IMR-90 (cell line): Measurements from ENCODE around the gene AFG1L. TPM values are rescaled to one million over a fixed set of nuclear protein-coding genes. Genes with fewer than 3 reads are reported as not detected.

ENCODE experiments used
- ATAC-seq: fragments of 200-7000 bp; cut with Tn5 transposase; 2 replicates; pipeline ENCODE4 v1.9.1; 2020; ENCODE audit warnings: low read depth, mild to moderate bottlenecking, moderate library complexity
- BruUV-seq: library from RNA; stranded (reverse); fragments of 400-500 nt; replicated peaks from 2 replicates; lab custom pipeline; 2021; lab: Mats Ljungman, UMichigan
- CTCF ChIA-PET: fragments of 300-600 bp; formaldehyde crosslinking; extraction: SDS; loops from one replicate; lab custom pipeline; 2021; ENCODE audit warnings: antibody characterized with exemption; lab: Yijun Ruan, JAX
- POLR2A ChIA-PET: fragments of 300-600 bp; sonication (Branson Sonifier 250); formaldehyde crosslinking; loops from one replicate; lab custom pipeline; 2022; ENCODE audit warnings: antibody characterized with exemption; ENCODE audit not compliant: unreplicated experiment; lab: Charles Lee
- DNase-seq: peaks from one replicate; pipeline ENCODE4 v3.0.0; 2013
- H2AFZ ChIP-seq: replicated peaks from 2 replicates; pipeline ENCODE3; 2013; ENCODE audit warnings: low read length, mild to moderate bottlenecking; ENCODE audit not compliant: poor library complexity
- H2AK5ac ChIP-seq: 2 replicates; pipeline ENCODE4 v1.6.1; 2013; ENCODE audit warnings: low read depth, low read length, inconsistent platforms
- H2AK9ac ChIP-seq: replicated peaks from 2 replicates; pipeline ENCODE3; 2013; ENCODE audit warnings: mild to moderate bottlenecking, low read depth, low read length, moderate library complexity; ENCODE audit not compliant: poor library complexity
- H2BK120ac ChIP-seq: 2 replicates; pipeline ENCODE4 v1.6.1; 2013; ENCODE audit warnings: low read depth, low read length, inconsistent platforms
- H2BK15ac ChIP-seq: 3 replicates; pipeline ENCODE4 v1.6.1; 2013; ENCODE audit warnings: low read depth, low read length, inconsistent platforms
- H2BK20ac ChIP-seq: 2 replicates; pipeline ENCODE4 v1.6.1; 2013; ENCODE audit warnings: low read depth, mild to moderate bottlenecking, inconsistent platforms, low read length, moderate library complexity
- H2BK5ac ChIP-seq: 2 replicates; pipeline ENCODE4 v1.6.1; 2013; ENCODE audit warnings: mild to moderate bottlenecking, low read depth, low read length, inconsistent platforms; ENCODE audit not compliant: poor library complexity, severe bottlenecking
- H3K14ac ChIP-seq: replicated peaks from 2 replicates; pipeline ENCODE4 v1.6.1; 2013; ENCODE audit warnings: low read depth, low read length, inconsistent platforms
- H3K18ac ChIP-seq: 2 replicates; pipeline ENCODE4 v1.6.1; 2013; ENCODE audit warnings: low read depth, low read length, control low read depth
- H3K23ac ChIP-seq: 2 replicates; pipeline ENCODE4 v1.6.1; 2013; ENCODE audit warnings: low read depth, low read length, inconsistent platforms
- H3K27ac ChIP-seq: 2 replicates; pipeline ENCODE4 v1.5.1; 2013; ENCODE audit warnings: mild to moderate bottlenecking, control low read depth, low read length; ENCODE audit not compliant: insufficient read depth
- H3K27me3 ChIP-seq: 2 replicates; pipeline ENCODE4 v1.6.1; 2013; ENCODE audit warnings: low read length; ENCODE audit not compliant: control insufficient read depth, insufficient read depth
- H3K36me3 ChIP-seq: 2 replicates; pipeline ENCODE4 v1.6.1; 2013; ENCODE audit warnings: low read length, mixed read lengths; ENCODE audit not compliant: control insufficient read depth, insufficient read depth
- H3K4ac ChIP-seq: 2 replicates; pipeline ENCODE4 v1.6.1; 2013; ENCODE audit warnings: low read depth, low read length, inconsistent platforms
- H3K4me1 ChIP-seq: 2 replicates; pipeline ENCODE4 v1.6.1; 2013; ENCODE audit warnings: low read length, mixed read lengths; ENCODE audit not compliant: control insufficient read depth, insufficient read depth
- H3K4me2 ChIP-seq: 2 replicates; pipeline ENCODE4 v1.6.1; 2013; ENCODE audit warnings: low read depth, mild to moderate bottlenecking, control low read depth, low read length, moderate library complexity
- H3K4me3 ChIP-seq: 2 replicates; pipeline ENCODE4 v1.5.1; 2013; ENCODE audit warnings: low read depth, mild to moderate bottlenecking, control low read depth, low read length, moderate library complexity; ENCODE audit not compliant: insufficient read depth
- H3K56ac ChIP-seq: 2 replicates; pipeline ENCODE4 v1.6.1; 2013; ENCODE audit warnings: low read length, inconsistent platforms; ENCODE audit not compliant: insufficient read depth; ENCODE audit errors: extremely low read depth
- H3K79me1 ChIP-seq, 2 experiments: 2 replicates each; pipeline ENCODE4 v1.6.1; 2013; ENCODE audit warnings: low read length in 2 of 2, inconsistent platforms in 1 of 2, low read depth in 1 of 2
- H3K9ac ChIP-seq: 2 replicates; pipeline ENCODE4 v1.6.1; 2013; ENCODE audit warnings: low read depth, low read length, control low read depth
- H3K9me1 ChIP-seq: 2 replicates; pipeline ENCODE4 v1.6.1; 2013; ENCODE audit warnings: low read length, inconsistent platforms; ENCODE audit not compliant: insufficient read depth
- H3K9me3 ChIP-seq: 2 replicates; pipeline ENCODE4 v1.6.1; 2013; ENCODE audit warnings: low read length; ENCODE audit not compliant: control insufficient read depth, insufficient read depth
- H4K20me1 ChIP-seq: 2 replicates; pipeline ENCODE4 v1.6.1; 2013; ENCODE audit warnings: low read length, inconsistent platforms; ENCODE audit not compliant: insufficient read depth
- H4K5ac ChIP-seq: 2 replicates; pipeline ENCODE4 v1.6.1; 2013; ENCODE audit warnings: mild to moderate bottlenecking, low read depth, low read length, control low read depth
- H4K8ac ChIP-seq, 2 experiments: 2 replicates each; pipeline ENCODE4 v1.6.1; 2013; ENCODE audit warnings: low read depth in 2 of 2, low read length in 2 of 2, control low read depth in 1 of 2, inconsistent platforms in 1 of 2
- H4K91ac ChIP-seq: 2 replicates; pipeline ENCODE4 v1.6.1; 2013; ENCODE audit warnings: low read depth, low read length, inconsistent platforms; ENCODE audit not compliant: insufficient read depth
- BHLHE40 ChIP-seq: fragments of 150-350 bp; IDR thresholded peaks from 2 replicates; pipeline ENCODE4 v1.6.1; 2016; ENCODE audit warnings: mild to moderate bottlenecking, low read depth, low read length
- CEBPB ChIP-seq: IDR thresholded peaks from 2 replicates; pipeline ENCODE4 v1.6.1; 2012; ENCODE audit warnings: low read depth, low read length, improper control_type of control experiment
- CHD1 ChIP-seq: IDR thresholded peaks from 2 replicates; pipeline ENCODE4 v1.6.1; 2012; ENCODE audit warnings: low read depth, low read length, improper control_type of control experiment
- ELK1 ChIP-seq: fragments of 150-350 bp; IDR thresholded peaks from 2 replicates; pipeline ENCODE4 v1.6.1; 2016; ENCODE audit warnings: low read depth, mild to moderate bottlenecking, low read length, moderate library complexity, borderline replicate concordance
- FOS ChIP-seq: fragments of 150-350 bp; IDR thresholded peaks from 2 replicates; pipeline ENCODE4 v1.6.1; 2016; ENCODE audit warnings: low read depth, low read length
- MAFK ChIP-seq: IDR thresholded peaks from 2 replicates; pipeline ENCODE4 v1.6.1; 2012; ENCODE audit warnings: low read depth, low read length, improper control_type of control experiment
- MAZ ChIP-seq: IDR thresholded peaks from 2 replicates; pipeline ENCODE4 v1.6.1; 2012; ENCODE audit warnings: low read depth, mild to moderate bottlenecking, low read length, improper control_type of control experiment, moderate library complexity, borderline replicate concordance
- MXI1 ChIP-seq: IDR thresholded peaks from 2 replicates; pipeline ENCODE4 v1.6.1; 2012; ENCODE audit warnings: low read depth, mild to moderate bottlenecking, low read length, moderate library complexity, borderline replicate concordance
- NFE2L2 ChIP-seq: fragments of 150-350 bp; IDR thresholded peaks from 2 replicates; pipeline ENCODE4 v1.6.1; 2016; ENCODE audit warnings: low read depth, mild to moderate bottlenecking, low read length
- POLR2A ChIP-seq: IDR thresholded peaks from 2 replicates; pipeline ENCODE4 v1.6.1; 2012; ENCODE audit warnings: mild to moderate bottlenecking, low read depth, low read length
- RCOR1 ChIP-seq: IDR thresholded peaks from 2 replicates; pipeline ENCODE4 v1.6.1; 2012; ENCODE audit warnings: mild to moderate bottlenecking, low read length, improper control_type of control experiment; ENCODE audit not compliant: insufficient replicate concordance
- RFX5 ChIP-seq: IDR thresholded peaks from 2 replicates; pipeline ENCODE4 v1.8.0; 2012; ENCODE audit warnings: low read depth, mild to moderate bottlenecking, low read length, moderate library complexity
- SMC3 ChIP-seq: fragments of 150-350 bp; IDR thresholded peaks from 2 replicates; pipeline ENCODE4 v1.6.1; 2016; ENCODE audit warnings: low read depth, mild to moderate bottlenecking, antibody characterized with exemption, low read length, moderate library complexity
- WGBS, 2 experiments: methylation state at CpG; one replicate each; pipeline versions ENCODE4 v1.1.5 to v1.1.7; 2013; ENCODE audit warnings: missing lambda C conversion rate in 2 of 2; ENCODE audit not compliant: insufficient read length in 1 of 2; ENCODE audit errors: extremely low coverage in 2 of 2; 5-methylcytosine and 5-hydroxymethylcytosine counted together
- dilution Hi-C: fragments of 300-500 bp; cut with HindIII; formaldehyde crosslinking; loops from one replicate; pipeline ENCODE4 v1.14.3; 2018; ENCODE audit warnings: low sequenced_read_pairs; ENCODE audit not compliant: unreplicated experiment
- in situ Hi-C: fragments of 300-500 bp; cut with MboI; formaldehyde crosslinking; loops from 3 replicates; pipeline ENCODE4 v1.14.3; 2019; ENCODE audit warnings: low sequenced_read_pairs, inconsistent platforms, mixed read lengths
- intact Hi-C: fragments of 100-400 bp; cut with micrococcal nuclease; formaldehyde crosslinking; loops from 2 replicates; pipeline ENCODE4 v1.10.0; 2022
- polyA plus RNA-seq, 3 experiments: library from polyadenylated mRNA; depleted of rRNA; stranded (reverse); fragments of >200 nt; gene quantifications; 2 replicates each; pipeline ENCODE4 v1.2.3, GENCODE V29; 2012; ENCODE audit warnings: low replicate concordance in 1 of 3
- total RNA-seq: library from RNA; depleted of rRNA; stranded (reverse); fragments of >200 nt; gene quantifications from 2 replicates; pipeline ENCODE4 v1.2.3, GENCODE V29; 2012
- TF ChIP-seq, protein P1 (sequence below): conservative IDR thresholded peaks from 2 replicates; pipeline ENCODE4 v1.5.1; 2012; ENCODE audit warnings: mild to moderate bottlenecking, low read depth, low read length, improper control_type of control experiment
- TF ChIP-seq, protein P2 (sequence below): fragments of 150-350 bp; IDR thresholded peaks from 2 replicates; pipeline ENCODE4 v1.6.1; 2017; ENCODE audit warnings: mild to moderate bottlenecking, antibody characterized with exemption, low read length, low read depth

Gene AFG1L
- total and polyA plus RNA-seq, 2 of the 4 experiments (the other 2 are of a cell fraction) = 1.0 to 2.0 TPM

DNA sequence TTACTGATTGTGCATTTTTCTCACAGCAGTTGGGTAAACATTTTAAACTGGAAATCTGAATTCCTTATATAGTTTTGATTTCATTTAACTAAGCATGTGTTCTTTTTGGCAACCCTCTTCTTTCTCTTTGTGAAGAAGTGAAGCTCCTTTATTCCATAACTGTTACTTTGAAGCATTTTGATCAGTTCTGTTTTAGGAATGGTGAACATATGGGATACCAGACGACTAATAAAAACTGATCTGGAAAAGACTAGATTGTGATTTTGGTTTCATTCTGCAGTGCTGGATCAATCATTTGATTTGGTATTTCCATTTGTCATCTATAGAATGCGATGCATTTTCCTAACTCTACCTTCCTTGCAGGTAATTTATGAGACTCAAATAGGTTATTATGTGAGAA lies 9.8 kb downstream of the AFG1L start:
- Histone ChIP-seq H4K20me1 (no peaks in the 10 kb centered on the region), H3K9me1 (no peaks in the 10 kb centered on the region), H2BK120ac (no peak overlapping the region), H3K4ac (no peak overlapping the region), H3K36me3 (no peaks in the 10 kb centered on the region), H3K18ac (no peak overlapping the region), H3K79me1 (no peaks in the 10 kb centered on the region; a peak in 1 of 4 replicates), H3K4me1 (no peaks in the 10 kb centered on the region), H2AK9ac (no peak overlapping the region), H3K23ac (no peak overlapping the region), H2BK15ac (no peak overlapping the region), H2AFZ (no peak overlapping the region), H3K27me3 (no peaks in the 10 kb centered on the region), H3K4me3 (no peak overlapping the region), H3K56ac (no peak overlapping the region), H4K91ac (no peak overlapping the region), H3K9ac (no peak overlapping the region), H2AK5ac (no peak overlapping the region), H3K9me3 (no peaks in the 10 kb centered on the region), H2BK20ac (no peak overlapping the region), H3K4me2 (no peak overlapping the region), H4K8ac (no peak overlapping the region), H2BK5ac (no peak overlapping the region), H4K5ac (no peak overlapping the region), H3K14ac (no peak overlapping the region), H3K27ac (no peak overlapping the region)
- DNase-seq (no peak), ATAC-seq (no peak)
- intact Hi-C loops (no loop called here), in situ Hi-C loops (no loop called here), dilution Hi-C loops (no loop called here)
- TF ChIP-seq, protein P1, sequence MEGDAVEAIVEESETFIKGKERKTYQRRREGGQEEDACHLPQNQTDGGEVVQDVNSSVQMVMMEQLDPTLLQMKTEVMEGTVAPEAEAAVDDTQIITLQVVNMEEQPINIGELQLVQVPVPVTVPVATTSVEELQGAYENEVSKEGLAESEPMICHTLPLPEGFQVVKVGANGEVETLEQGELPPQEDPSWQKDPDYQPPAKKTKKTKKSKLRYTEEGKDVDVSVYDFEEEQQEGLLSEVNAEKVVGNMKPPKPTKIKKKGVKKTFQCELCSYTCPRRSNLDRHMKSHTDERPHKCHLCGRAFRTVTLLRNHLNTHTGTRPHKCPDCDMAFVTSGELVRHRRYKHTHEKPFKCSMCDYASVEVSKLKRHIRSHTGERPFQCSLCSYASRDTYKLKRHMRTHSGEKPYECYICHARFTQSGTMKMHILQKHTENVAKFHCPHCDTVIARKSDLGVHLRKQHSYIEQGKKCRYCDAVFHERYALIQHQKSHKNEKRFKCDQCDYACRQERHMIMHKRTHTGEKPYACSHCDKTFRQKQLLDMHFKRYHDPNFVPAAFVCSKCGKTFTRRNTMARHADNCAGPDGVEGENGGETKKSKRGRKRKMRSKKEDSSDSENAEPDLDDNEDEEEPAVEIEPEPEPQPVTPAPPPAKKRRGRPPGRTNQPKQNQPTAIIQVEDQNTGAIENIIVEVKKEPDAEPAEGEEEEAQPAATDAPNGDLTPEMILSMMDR = no peak
- TF ChIP-seq ELK1 (no peak), CHD1 (no peak), RFX5 (no peak), MAZ (no peak), CEBPB (no peak), MXI1 (no peak), SMC3 (no peak), POLR2A (no peak), MAFK (no peak), FOS (no peak), NFE2L2 (no peak), RCOR1 (no peak), BHLHE40 (no peak)
- TF ChIP-seq, protein P2, sequence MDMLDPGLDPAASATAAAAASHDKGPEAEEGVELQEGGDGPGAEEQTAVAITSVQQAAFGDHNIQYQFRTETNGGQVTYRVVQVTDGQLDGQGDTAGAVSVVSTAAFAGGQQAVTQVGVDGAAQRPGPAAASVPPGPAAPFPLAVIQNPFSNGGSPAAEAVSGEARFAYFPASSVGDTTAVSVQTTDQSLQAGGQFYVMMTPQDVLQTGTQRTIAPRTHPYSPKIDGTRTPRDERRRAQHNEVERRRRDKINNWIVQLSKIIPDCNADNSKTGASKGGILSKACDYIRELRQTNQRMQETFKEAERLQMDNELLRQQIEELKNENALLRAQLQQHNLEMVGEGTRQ = no peak
- WGBS, 2 experiments = no CpG with 5 or more reads among the region's 2 CpGs
- POLR2A ChIA-PET = no interaction called here
- CTCF ChIA-PET = interaction anchor here (0.6 kb wide), 1 partner anchor 77 kb away, joined by 3 read pairs; no protein-coding TSS in a partner anchor
- no TSS peak for BruUV-seq
